Endodermal cell (in vitro differentiated cells): ENCODE data around the gene MUC22. TPM values are rescaled to one million over a fixed set of nuclear protein-coding genes. Genes with fewer than 3 reads are reported as not detected.
"Not testable (repeated sequence)": the region's sequence is repeated elsewhere in the genome, so short reads cannot be mapped to it uniquely, and the experiment has no call there.

Experiments used
- DNase-seq: peaks from one replicate; pipeline ENCODE4 v3.0.0-alpha.2; 2017
- H3K27ac ChIP-seq: 2 replicates; pipeline ENCODE4 v1.5.1; 2013; ENCODE audit warnings: mild to moderate bottlenecking, low read depth, low read length, moderate library complexity
- H3K27me3 ChIP-seq: 2 replicates; pipeline ENCODE4 v1.6.1; 2013; ENCODE audit warnings: mild to moderate bottlenecking, low read length, moderate library complexity; ENCODE audit not compliant: insufficient read depth, control insufficient read depth, poor library complexity, severe bottlenecking
- H3K36me3 ChIP-seq: 2 replicates; pipeline ENCODE4 v1.7.0; 2013; ENCODE audit warnings: mild to moderate bottlenecking, low read length, moderate library complexity; ENCODE audit not compliant: control insufficient read depth, insufficient read depth
- H3K4me1 ChIP-seq: one replicate; pipeline ENCODE4 v1.7.0; 2013; ENCODE audit warnings: low read length; ENCODE audit not compliant: control insufficient read depth, insufficient read depth
- H3K4me3 ChIP-seq: 2 replicates; pipeline ENCODE4 v1.5.1; 2013; ENCODE audit warnings: mild to moderate bottlenecking, low read length, moderate library complexity
- H3K9ac ChIP-seq: 2 replicates; pipeline ENCODE4 v1.6.1; 2013; ENCODE audit warnings: mild to moderate bottlenecking, low read length, moderate library complexity; ENCODE audit not compliant: poor library complexity, severe bottlenecking; ENCODE audit errors: extremely low read depth
- H3K9me3 ChIP-seq: 2 replicates; pipeline ENCODE4 v1.6.1; 2013; ENCODE audit warnings: mild to moderate bottlenecking, low read length, moderate library complexity; ENCODE audit not compliant: control insufficient read depth
- H3K27ac Mint-ChIP-seq: 2 replicates; pipeline ENCODE4 v1.8.0; 2020; ENCODE audit warnings: mixed read lengths
- H3K27me3 Mint-ChIP-seq: 2 replicates; pipeline ENCODE4 v1.8.0; 2021; ENCODE audit warnings: mild to moderate bottlenecking, mixed read lengths; ENCODE audit not compliant: insufficient read depth
- H3K36me3 Mint-ChIP-seq: 2 replicates; pipeline ENCODE4 v1.8.0; 2020; ENCODE audit warnings: low read depth, mixed read lengths
- H3K4me1 Mint-ChIP-seq: 2 replicates; pipeline ENCODE4 v1.8.0; 2020; ENCODE audit warnings: mixed read lengths
- H3K4me3 Mint-ChIP-seq: 2 replicates; pipeline ENCODE4 v1.8.0; 2020; ENCODE audit warnings: mild to moderate bottlenecking, moderate library complexity, mixed read lengths
- H3K9me3 Mint-ChIP-seq: 2 replicates; pipeline ENCODE4 v1.8.0; 2020; ENCODE audit warnings: mild to moderate bottlenecking, mixed read lengths
- CTCF ChIP-seq: fragments of 200-600 bp; sonication (generic); conservative IDR thresholded peaks from 2 replicates; pipeline ENCODE4 v1.5.0; 2021; ENCODE audit warnings: antibody characterized with exemption, mild to moderate bottlenecking
- WGBS, 2 experiments: methylation state at CpG; one replicate each; pipeline versions ENCODE4 v1.1.5 to v1.1.7; 2013; ENCODE audit warnings: missing lambda C conversion rate in 2 of 2, mixed read lengths in 1 of 2; ENCODE audit not compliant: insufficient coverage in 1 of 2, insufficient read length in 1 of 2; 5-methylcytosine and 5-hydroxymethylcytosine counted together
- total RNA-seq, 2 donors: library from RNA; stranded (reverse); fragmentation: NEBNext Ultra II Directional in 1 of 2; extraction: Animal tissue kit (Norgen Biotek cat#: 25700) in 1 of 2; gene quantifications; 2 replicates in 1 of 2; 3 replicates in 1 of 2; pipeline ENCODE4 v1.2.1, GENCODE V29; 2021

Gene MUC22
- total RNA-seq, 2 donors from 2014 or later, result not detected

DNA sequence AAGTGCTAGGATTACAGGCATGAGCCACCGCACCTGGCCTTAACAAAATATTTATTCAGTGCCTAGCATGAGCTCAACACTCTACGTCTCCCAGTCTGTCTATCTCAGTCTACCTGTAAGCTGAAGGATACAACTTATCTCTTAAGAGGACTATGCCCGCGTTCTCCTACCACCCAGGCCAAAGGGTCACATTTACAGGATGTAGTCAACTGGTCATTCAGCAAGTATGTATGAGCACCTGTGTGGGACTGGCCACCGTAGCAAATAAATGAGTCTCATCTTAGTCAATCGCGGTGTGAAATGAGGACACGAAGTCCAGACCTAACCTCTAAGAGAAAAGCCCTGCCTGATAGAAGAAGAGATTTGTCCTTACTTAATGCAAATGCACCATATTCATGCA is 49.9 kb downstream of the MUC22 start:
- no peaks in the 10 kb centered on the region for H3K36me3 Mint-ChIP-seq
- no peaks in the 10 kb centered on the region for H3K27me3 ChIP-seq
- H3K9me3 Mint-ChIP-seq, result no peaks in the 10 kb centered on the region
- no peaks in the 10 kb centered on the region for H3K36me3 ChIP-seq
- no peak overlapping the region for H3K27ac Mint-ChIP-seq
- 95 to 99% methylated on average over 5 to 8 of the region's 8 CpGs for WGBS, 2 experiments
- H3K4me1 ChIP-seq, result no peaks in the 10 kb centered on the region
- H3K4me3 Mint-ChIP-seq, result no peak overlapping the region
- no peak overlapping the region for H3K9ac ChIP-seq
- DNase-seq, result no peak
- H3K9me3 ChIP-seq, result no peaks in the 10 kb centered on the region
- no peaks in the 10 kb centered on the region for H3K4me1 Mint-ChIP-seq
- peaks cover 9% of the 10 kb centered on the region for H3K27me3 Mint-ChIP-seq
- TF ChIP-seq CTCF, result no peak
- H3K4me3 ChIP-seq, result no peak overlapping the region
- H3K27ac ChIP-seq, result no peak overlapping the region

- Histone ChIP-seq H3K4me3 (no peak overlapping the region), H3K4me1 (no peaks in the 10 kb centered on the region), H3K9ac (no peak overlapping the region), H3K27ac (no peak overlapping the region), H3K36me3 (no peaks in the 10 kb centered on the region), H3K27me3 (no peaks in the 10 kb centered on the region), H3K9me3 (peaks cover 4% of the 10 kb centered on the region)
- no peak overlapping the region for H3K27ac Mint-ChIP-seq
- no peak for TF ChIP-seq CTCF
- 89 to 90% methylated on average over 6 to 7 of the region's 7 CpGs for WGBS, 2 experiments
- no peak for DNase-seq
- H3K27me3 Mint-ChIP-seq, result peaks cover 9% of the 10 kb centered on the region
- H3K4me1 Mint-ChIP-seq, result peaks cover under 1% of the 10 kb centered on the region
- H3K4me3 Mint-ChIP-seq, result no peak overlapping the region
- no peaks in the 10 kb centered on the region for H3K36me3 Mint-ChIP-seq
- H3K9me3 Mint-ChIP-seq, result peaks cover 5% of the 10 kb centered on the region
Observed at GRCh38 chr6:31063906-31064435, 53.7 kb downstream of the MUC22 start.

- Mint-ChIP-seq H3K36me3 (no peaks in the 10 kb centered on the region), H3K27me3 (peaks cover 9% of the 10 kb centered on the region), H3K9me3 (peaks cover 5% of the 10 kb centered on the region), H3K4me3 (no peak overlapping the region), H3K27ac (no peak overlapping the region), H3K4me1 (peaks cover 4% of the 10 kb centered on the region)
- H3K9ac ChIP-seq, result no peak overlapping the region
- no peak overlapping the region for H3K4me3 ChIP-seq
- H3K36me3 ChIP-seq, result no peaks in the 10 kb centered on the region
- H3K27me3 ChIP-seq, result no peaks in the 10 kb centered on the region
- no peaks in the 10 kb centered on the region for H3K4me1 ChIP-seq
- peaks cover 4% of the 10 kb centered on the region for H3K9me3 ChIP-seq
- no peak overlapping the region for H3K27ac ChIP-seq
- TF ChIP-seq CTCF, result no peak
- WGBS, 2 experiments, result 57 to 77% methylated on average over 2 of the region's 2 CpGs
- no peak for DNase-seq
Observed at GRCh38 chr6:31065556-31065955, 55.3 kb downstream of the MUC22 start.

DNA sequence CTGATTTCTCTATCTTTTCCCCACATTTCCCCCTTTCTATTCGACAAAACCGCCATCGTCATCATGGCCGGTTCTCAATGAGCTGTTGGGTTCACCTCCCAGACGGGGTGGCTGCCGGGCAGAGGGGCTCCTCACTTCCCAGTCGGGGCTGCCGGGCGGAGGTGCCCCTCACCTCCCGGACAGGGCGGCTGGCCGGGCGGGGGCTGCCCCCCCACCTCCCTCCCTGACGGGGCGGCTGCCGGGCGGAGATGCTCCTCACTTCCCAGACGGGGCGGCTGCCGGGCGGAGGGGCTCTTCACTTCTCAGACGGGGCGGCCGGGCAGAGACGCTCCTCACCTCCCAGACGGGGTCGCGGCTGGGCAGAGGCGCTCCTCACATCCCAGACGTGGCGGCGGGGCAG is 56.8 kb downstream of the MUC22 start:
- not testable (repeated sequence) for H3K27ac Mint-ChIP-seq

GRCh38 chr6:31067891-31068668 is 57.8 kb downstream of the MUC22 start:
- not testable (repeated sequence) for H3K9me3 ChIP-seq, H3K36me3 ChIP-seq, H3K4me3 ChIP-seq, H3K4me3 Mint-ChIP-seq, H3K27me3 ChIP-seq, H3K36me3 Mint-ChIP-seq, H3K27ac Mint-ChIP-seq, H3K27me3 Mint-ChIP-seq, H3K9me3 Mint-ChIP-seq, H3K9ac ChIP-seq, DNase-seq, H3K27ac ChIP-seq, H3K4me1 ChIP-seq
- 99 to 100% methylated on average over 3 to 6 of the region's 11 CpGs for WGBS, 2 experiments
- H3K4me1 Mint-ChIP-seq, result peaks cover 10% of the 10 kb centered on the region

More for the DNA sequence above, 56.8 kb downstream of the MUC22 start:
- H3K4me3 ChIP-seq, H3K36me3 Mint-ChIP-seq, H3K4me3 Mint-ChIP-seq, H3K4me1 ChIP-seq, DNase-seq, H3K27ac ChIP-seq, H3K9ac ChIP-seq, H3K9me3 Mint-ChIP-seq, H3K9me3 ChIP-seq, H3K36me3 ChIP-seq, H3K27me3 Mint-ChIP-seq, H3K27me3 ChIP-seq: not testable (repeated sequence)
- 95% methylated on average over 32 of the region's 32 CpGs; no CpG with 5 or more reads in 1 of the 2 experiments for WGBS, 2 experiments
- H3K4me1 Mint-ChIP-seq, result peaks cover 10% of the 10 kb centered on the region
